GM18868 (cell line): Measurements from ENCODE around the gene CD44.

Source experiments
- ATAC-seq: cut with Tn5 transposase; IDR thresholded peaks from one replicate; pipeline ENCODE4 v1.9.1; 2021; ENCODE audit warnings: mild to moderate bottlenecking, moderate library complexity; ENCODE audit not compliant: unreplicated experiment

The CD44 gene

DNA sequence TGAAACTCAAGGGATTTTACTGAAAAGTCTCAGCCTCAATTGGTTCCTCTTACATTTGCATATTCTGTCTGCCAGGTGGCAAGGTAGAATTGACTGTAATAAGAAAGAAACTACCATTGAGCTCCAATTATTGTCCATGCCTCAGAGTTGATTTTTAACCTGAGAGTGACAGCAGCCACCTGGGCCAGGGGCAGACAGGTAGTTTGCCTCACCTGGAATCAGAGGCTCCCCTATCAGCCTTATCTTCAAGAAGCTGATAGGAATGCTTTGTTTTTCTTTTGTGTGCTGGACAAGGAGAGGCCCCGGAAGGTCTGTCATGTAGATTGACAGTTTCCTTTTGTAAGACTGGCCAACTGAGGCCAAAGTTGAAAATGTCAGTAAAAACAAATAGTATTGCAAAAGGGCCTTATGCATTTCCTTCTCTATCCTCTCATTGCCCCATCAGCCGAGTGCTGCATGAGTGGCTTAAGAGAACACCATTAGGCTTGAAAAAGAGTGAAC lies 34.1 kb downstream of the CD44 start:
- ATAC-seq, result peak; percentile 58

GRCh38 chr11:35173616-35174566 lies 34.9 kb downstream of the CD44 start:
- ATAC-seq, result no peak

GRCh38 chr11:35174666-35175065 lies 35.7 kb downstream of the CD44 start:
- no peak for ATAC-seq

DNA sequence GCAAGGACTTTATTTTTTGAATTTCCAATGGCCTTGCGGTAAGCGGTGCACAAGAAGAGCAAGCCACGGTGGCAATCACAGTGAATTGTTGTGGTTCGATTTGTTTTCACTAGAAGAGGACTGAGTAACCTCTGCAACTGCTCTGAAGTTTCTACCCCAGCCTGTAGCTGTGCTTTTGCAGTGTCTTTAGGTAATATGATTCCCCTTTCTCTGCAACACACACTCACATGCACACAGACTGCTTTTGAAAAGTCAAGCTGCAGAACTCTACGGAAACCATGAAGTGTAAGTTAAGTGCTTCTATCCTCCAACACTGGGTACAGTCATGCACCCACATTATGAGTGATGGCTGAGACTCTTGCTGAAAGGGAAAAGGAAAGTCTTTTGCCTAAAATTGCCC lies 38.4 kb downstream of the CD44 start:
- no peak for ATAC-seq

- ATAC-seq, result no peak
These were observed 39.3 kb downstream of the CD44 start for GRCh38 chr11:35178067-35178805.

DNA sequence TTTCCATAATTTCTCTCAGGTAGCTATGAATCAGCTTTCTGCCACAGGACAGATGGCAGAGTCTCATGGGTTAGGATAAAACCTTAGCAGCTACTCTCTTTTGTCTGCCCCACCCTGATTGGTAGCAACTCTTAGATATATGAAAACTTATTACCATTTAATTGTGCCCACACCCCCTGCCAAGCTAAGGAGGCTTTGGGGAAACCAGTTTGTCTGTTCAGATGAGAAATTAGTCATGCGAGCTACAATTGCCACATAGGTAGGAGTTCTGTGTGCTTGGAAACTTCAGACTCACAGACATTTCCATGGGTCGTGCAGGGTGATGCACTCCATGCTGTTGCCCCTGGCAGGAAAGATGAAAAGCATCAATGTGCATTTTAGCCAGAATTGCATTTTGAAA lies 39.9 kb downstream of the CD44 start:
- no peak for ATAC-seq

DNA sequence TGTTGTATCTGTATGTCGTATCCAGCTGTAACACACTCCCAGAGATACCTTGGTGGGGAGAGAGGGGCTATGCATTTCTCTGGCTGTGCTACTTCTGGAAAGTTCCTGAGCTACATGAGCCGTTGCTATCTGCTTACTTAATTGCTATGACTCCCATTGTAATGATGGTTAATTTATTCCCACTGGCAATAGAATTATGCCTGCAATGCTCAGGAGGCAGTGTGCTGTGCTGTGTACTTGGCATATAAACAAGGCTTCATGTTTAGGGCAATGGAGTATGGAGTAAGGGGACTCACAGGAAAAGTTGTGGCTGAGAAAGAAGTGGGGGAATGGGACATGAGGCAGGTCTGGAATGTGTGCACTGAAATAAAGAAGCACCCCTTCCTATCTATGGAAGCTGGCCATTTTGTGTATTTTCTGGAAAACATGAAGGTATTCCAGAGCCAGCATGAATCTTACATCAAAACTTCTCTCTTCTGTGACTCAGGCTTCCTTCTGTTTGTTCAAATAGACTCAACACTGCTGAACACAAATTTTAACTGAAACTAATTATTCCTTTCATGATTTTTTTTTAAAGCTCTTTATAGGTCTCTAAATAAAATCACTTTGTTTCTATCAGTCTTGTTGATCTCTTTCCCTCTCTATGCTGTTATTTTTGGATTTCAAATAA lies 40.6 kb downstream of the CD44 start:
- ATAC-seq, result no peak

DNA sequence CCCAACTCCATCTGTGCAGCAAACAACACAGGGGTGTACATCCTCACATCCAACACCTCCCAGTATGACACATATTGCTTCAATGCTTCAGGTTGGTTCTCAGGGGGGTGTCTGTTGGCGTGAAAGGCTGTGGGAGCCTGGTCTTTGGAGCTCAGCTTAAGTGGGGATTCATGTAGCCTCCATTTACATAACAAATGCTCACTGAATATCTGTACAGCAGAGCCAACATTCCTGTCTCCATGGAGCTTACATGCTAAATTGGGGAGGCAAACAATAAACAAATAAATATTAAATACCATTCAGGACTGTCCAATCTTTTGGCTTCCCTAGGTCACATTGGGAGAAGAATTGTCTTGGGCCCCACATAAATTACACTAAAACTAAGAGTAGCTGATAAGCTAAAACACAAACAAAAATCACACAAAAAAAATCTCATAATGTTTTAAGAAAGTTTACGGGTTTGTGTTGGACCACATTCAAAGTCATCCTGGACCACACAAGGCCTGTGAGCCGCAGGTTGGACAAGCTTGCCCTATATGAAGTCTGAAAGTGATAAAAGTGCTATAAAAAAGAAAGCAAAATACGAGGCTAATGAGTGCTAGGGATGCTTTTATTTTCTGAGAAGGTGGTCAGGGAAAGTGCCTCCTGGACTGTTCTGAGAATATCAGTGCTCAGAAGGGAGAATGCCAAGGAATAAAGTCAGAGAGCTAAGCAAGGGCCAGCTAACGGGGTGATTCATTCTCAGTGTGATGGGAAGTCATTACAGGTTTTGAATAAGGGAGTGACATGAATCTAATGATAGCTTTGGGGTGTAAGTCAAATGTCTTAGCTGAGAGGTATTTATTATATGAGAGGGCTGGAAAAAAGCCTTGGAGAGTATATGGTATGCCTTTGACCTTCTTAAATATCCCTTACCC lies 41.6 kb downstream of the CD44 start:
- no peak for ATAC-seq

GRCh38 chr11:35182317-35182939 lies 43.5 kb downstream of the CD44 start:
- peak; percentile 80 for ATAC-seq

GRCh38 chr11:35183326-35183925 lies 44.5 kb downstream of the CD44 start:
- no peak for ATAC-seq

DNA sequence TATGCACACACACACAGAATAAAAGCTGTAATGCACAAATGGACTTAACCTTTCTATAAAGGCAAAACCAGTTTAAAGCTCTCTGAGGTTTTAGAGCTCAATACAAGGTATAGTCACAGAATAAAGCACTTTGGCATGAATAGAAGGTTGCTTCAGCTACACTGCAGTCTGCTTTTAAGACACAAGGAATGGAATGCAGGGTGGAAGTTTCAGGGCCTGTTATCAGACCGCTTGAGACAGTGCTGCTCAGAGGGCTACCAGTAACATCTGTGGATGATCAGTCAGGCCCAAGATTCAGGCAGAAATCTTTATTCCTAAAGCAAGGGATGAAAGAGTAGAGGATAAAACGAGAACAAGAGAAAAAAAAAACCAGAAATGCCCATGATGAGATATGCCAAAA lies 46.7 kb downstream of the CD44 start:
- no peak for ATAC-seq

DNA sequence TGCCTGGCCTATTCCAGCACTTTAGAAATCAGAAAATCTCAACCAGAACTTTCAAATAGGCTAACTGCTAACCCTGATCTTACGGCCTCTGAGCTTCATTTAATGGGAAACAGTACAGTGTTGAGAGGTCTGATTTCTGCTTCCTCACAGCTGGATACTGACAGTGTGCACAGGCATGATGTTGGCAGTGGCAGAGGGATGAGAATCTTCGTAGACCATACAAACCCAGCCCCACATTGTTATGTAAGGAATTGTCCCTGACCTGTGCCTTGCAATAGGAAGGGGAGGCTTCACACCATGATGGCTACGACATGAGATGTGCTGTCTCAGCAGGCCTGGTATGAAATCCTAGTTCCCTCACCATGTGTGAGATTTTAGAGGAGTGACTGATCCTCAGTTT lies 49.0 kb downstream of the CD44 start:
- no peak for ATAC-seq

GRCh38 chr11:35190804-35191348 lies 51.9 kb downstream of the CD44 start:
- no peak for ATAC-seq

DNA sequence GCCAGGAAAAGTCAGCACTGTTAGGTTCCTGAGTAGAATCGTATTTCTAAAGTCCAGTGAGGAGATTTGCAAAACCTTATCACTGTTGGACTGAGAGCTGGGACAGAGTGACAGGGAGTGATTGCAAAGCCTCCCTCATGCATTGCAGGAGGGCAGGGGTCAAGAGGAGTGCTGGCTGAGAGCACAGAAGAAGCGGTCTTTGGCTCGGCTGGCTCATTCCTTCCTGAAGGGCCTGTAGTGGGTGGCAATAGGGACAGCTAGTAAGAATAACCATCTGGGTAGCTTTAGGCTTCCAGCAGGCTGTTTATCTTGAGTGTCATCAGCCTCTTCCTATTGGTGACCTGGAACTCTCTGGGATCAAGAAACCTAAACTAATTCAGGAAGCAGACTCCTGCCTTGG lies 53.4 kb downstream of the CD44 start:
- ATAC-seq, result no peak

DNA sequence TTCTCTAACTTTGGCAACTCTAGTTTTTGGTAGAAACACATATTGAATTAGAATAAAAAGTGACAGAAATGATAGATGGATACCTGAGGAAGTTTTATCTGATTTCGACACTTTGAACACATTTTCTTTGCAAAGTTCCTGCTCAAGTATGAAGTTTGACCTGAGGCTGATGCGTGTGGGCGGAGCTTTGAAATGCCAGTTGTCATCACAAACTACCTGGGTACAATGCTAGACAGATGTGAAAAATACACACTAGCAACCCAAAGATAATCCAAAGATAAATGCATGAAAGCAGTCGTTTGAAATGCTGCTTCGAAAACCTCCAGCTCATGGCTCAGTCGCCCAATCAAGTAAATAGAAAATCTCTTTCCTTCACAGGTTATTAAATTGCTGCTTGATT lies 54.8 kb downstream of the CD44 start:
- ATAC-seq, result no peak

GRCh38 chr11:35197292-35197691 lies 58.3 kb downstream of the CD44 start:
- ATAC-seq, result no peak

- no peak for ATAC-seq
These were observed 61.9 kb downstream of the CD44 start for GRCh38 chr11:35200811-35201341.

DNA sequence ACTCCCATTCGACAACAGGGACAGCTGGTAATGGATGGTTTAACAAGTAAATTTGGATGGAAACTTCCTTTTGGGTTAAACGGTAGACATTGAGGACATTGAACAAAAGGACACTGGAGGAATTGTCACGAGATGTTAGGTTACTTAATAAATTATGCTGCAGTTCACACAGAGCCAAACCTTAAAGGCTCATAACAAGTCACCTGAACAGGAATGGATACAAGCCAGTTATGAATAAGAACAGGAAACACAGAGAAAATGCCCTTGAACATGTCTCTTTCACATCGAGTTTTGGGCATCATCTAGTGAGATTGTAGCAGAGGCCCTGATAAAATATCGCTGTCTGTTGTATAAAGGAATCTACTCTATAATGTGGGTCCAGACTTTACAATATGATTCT lies 65.6 kb downstream of the CD44 start:
- no peak for ATAC-seq

GRCh38 chr11:35206616-35207015 lies 67.6 kb downstream of the CD44 start:
- ATAC-seq, result no peak
